Measurements from ENCODE around the gene CPHXL. TPM values are rescaled to one million over a fixed set of nuclear protein-coding genes. Genes with fewer than 3 reads are reported as not detected.

Gene CPHXL
- total RNA-seq, 1 experiment from 2014 or later: not detected

GRCh38 chr16:75733305-75734211 is 7.3 kb upstream of the CPHXL start:
- TF ChIP-seq EZH2 (IDR thresholded peaks at IDR 0.05; ENCODE audit: borderline replicate concordance, low read depth, low read length, poor library complexity, severe bottlenecking): no peak
- TF ChIP-seq CTCF (conservative IDR thresholded peaks at IDR 0.05; ENCODE audit: low read depth, low read length): no peak
- peak; percentile 21 for DNase-seq (ENCODE audit: low spot score)
- no peaks in the 10 kb centered on the region for H3K27me3 ChIP-seq (replicated peaks; ENCODE audit: insufficient read depth, low read depth, low read length, poor library complexity)
- no peaks in the 10 kb centered on the region for H3K36me3 ChIP-seq (ENCODE audit: insufficient read depth, low read length, poor library complexity, severe bottlenecking)
- intact Hi-C loops (cut with micrococcal nuclease; ENCODE audit: unreplicated experiment): no loop called here
- no peak overlapping the region for H3K27ac ChIP-seq (ENCODE audit: low read depth, low read length, poor library complexity, severe bottlenecking)
- CTCF ChIA-PET: no interaction called here
- H3K9me3 ChIP-seq (ENCODE audit: low read depth, low read length, poor library complexity, severe bottlenecking): no peaks in the 10 kb centered on the region
- POLR2A ChIA-PET (ENCODE audit: low non-redundant PET): no interaction called here
- H3K4me1 ChIP-seq (ENCODE audit: insufficient read depth, low read length, poor library complexity, severe bottlenecking): peaks cover 6% of the 10 kb centered on the region
- BruUV-seq (replicated peaks): no TSS peak
- H3K4me3 ChIP-seq (ENCODE audit: low read depth, low read length, poor library complexity, severe bottlenecking): no peak overlapping the region

- Histone ChIP-seq H3K9me3 (ENCODE audit: low read depth, low read length, poor library complexity, severe bottlenecking) (no peaks in the 10 kb centered on the region), H3K36me3 (ENCODE audit: insufficient read depth, low read length, poor library complexity, severe bottlenecking) (no peaks in the 10 kb centered on the region), H3K4me1 (ENCODE audit: insufficient read depth, low read length, poor library complexity, severe bottlenecking) (peaks cover 6% of the 10 kb centered on the region), H3K4me3 (ENCODE audit: low read depth, low read length, poor library complexity, severe bottlenecking) (no peak overlapping the region), H3K27ac (ENCODE audit: low read depth, low read length, poor library complexity, severe bottlenecking) (no peak overlapping the region), H3K27me3 (replicated peaks; ENCODE audit: insufficient read depth, low read depth, low read length, poor library complexity) (no peaks in the 10 kb centered on the region)
- BruUV-seq (replicated peaks): no TSS peak
- DNase-seq (ENCODE audit: low spot score): no peak
- intact Hi-C loops (cut with micrococcal nuclease; ENCODE audit: unreplicated experiment): no loop called here
- CTCF ChIA-PET: no interaction called here
- POLR2A ChIA-PET (ENCODE audit: low non-redundant PET): no interaction called here
- TF ChIP-seq CTCF (conservative IDR thresholded peaks at IDR 0.05; ENCODE audit: low read depth, low read length): no peak
- no peak for TF ChIP-seq EZH2 (IDR thresholded peaks at IDR 0.05; ENCODE audit: borderline replicate concordance, low read depth, low read length, poor library complexity, severe bottlenecking)
Measured at GRCh38 chr16:75732871-75733270, 6.6 kb upstream of the CPHXL start.

- no peaks in the 10 kb centered on the region for H3K9me3 ChIP-seq (ENCODE audit: low read depth, low read length, poor library complexity, severe bottlenecking)
- no peak overlapping the region for H3K27ac ChIP-seq (ENCODE audit: low read depth, low read length, poor library complexity, severe bottlenecking)
- intact Hi-C loops (cut with micrococcal nuclease; ENCODE audit: unreplicated experiment): no loop called here
- H3K27me3 ChIP-seq (replicated peaks; ENCODE audit: insufficient read depth, low read depth, low read length, poor library complexity): no peaks in the 10 kb centered on the region
- H3K4me1 ChIP-seq (ENCODE audit: insufficient read depth, low read length, poor library complexity, severe bottlenecking): no peaks in the 10 kb centered on the region
- POLR2A ChIA-PET (ENCODE audit: low non-redundant PET): no interaction called here
- no peak overlapping the region for H3K4me3 ChIP-seq (ENCODE audit: low read depth, low read length, poor library complexity, severe bottlenecking)
- H3K36me3 ChIP-seq (ENCODE audit: insufficient read depth, low read length, poor library complexity, severe bottlenecking): no peaks in the 10 kb centered on the region
- no peak for TF ChIP-seq CTCF (conservative IDR thresholded peaks at IDR 0.05; ENCODE audit: low read depth, low read length)
- no peak for TF ChIP-seq EZH2 (IDR thresholded peaks at IDR 0.05; ENCODE audit: borderline replicate concordance, low read depth, low read length, poor library complexity, severe bottlenecking)
- CTCF ChIA-PET: no interaction called here
- DNase-seq (ENCODE audit: low spot score): no peak
- no TSS peak for BruUV-seq (replicated peaks)
Measured at GRCh38 chr16:75727221-75727620, 931 bp upstream of the CPHXL start.
